Endothelial cell of umbilical vein (primary cell): Measurements from ENCODE around the gene LAMA5. TPM values are rescaled to one million over a fixed set of nuclear protein-coding genes. Genes with fewer than 3 reads are reported as not detected.

Experiments
- BruUV-seq: library from RNA; stranded (reverse); fragments of 400-500 nt; replicated peaks from 2 replicates; lab custom pipeline; 2021; lab: Mats Ljungman, UMichigan
- CTCF ChIA-PET: fragments of 300-600, 350-600 bp; sonication (Branson Sonifier 250); formaldehyde crosslinking; loops from one replicate; lab custom pipeline; 2021; ENCODE audit warnings: antibody characterized with exemption, inconsistent platforms; lab: Charles Lee
- POLR2A ChIA-PET: fragments of 300-600, 350-600 bp; sonication (Branson Sonifier 250); formaldehyde crosslinking; loops from one replicate; lab custom pipeline; 2021; ENCODE audit warnings: antibody characterized with exemption, inconsistent platforms; lab: Charles Lee
- DNase-seq: peaks from one replicate; pipeline ENCODE4 v3.0.0-alpha.2; 2011; ENCODE audit warnings: low read depth, low spot score
- FAIRE-seq: peaks from 2 replicates; lab custom pipeline; 2011; peaks lifted over from hg19 to GRCh38; lab: Jason Lieb, UNC
- H2AFZ ChIP-seq: 2 replicates; pipeline ENCODE4 v1.6.0; 2012; ENCODE audit warnings: low read depth, low read length, control low read depth, inconsistent platforms
- H3K27ac ChIP-seq: 2 replicates; pipeline ENCODE4 v1.5.1; 2011; ENCODE audit warnings: low read depth, mild to moderate bottlenecking, control low read depth, low read length, moderate library complexity; ENCODE audit not compliant: insufficient read depth
- H3K27me3 ChIP-seq, 2 experiments: 2 replicates each; pipeline versions ENCODE4 v1.6.0 to v1.6.1; 2011; ENCODE audit warnings: low read length in 2 of 2, mixed read lengths in 1 of 2; ENCODE audit not compliant: control insufficient read depth in 2 of 2, insufficient read depth in 2 of 2
- H3K36me3 ChIP-seq, 2 experiments: 2 replicates in 1 of 2; 3 replicates in 1 of 2; pipeline ENCODE4 v1.5.1; 2011; ENCODE audit warnings: low read length in 2 of 2, mild to moderate bottlenecking in 1 of 2, moderate library complexity in 1 of 2; ENCODE audit not compliant: control insufficient read depth in 2 of 2, insufficient read depth in 2 of 2; ENCODE audit errors: extremely low read depth in 1 of 2
- H3K4me1 ChIP-seq: 3 replicates; pipeline ENCODE4 v1.5.1; 2011; ENCODE audit warnings: mild to moderate bottlenecking, low read length; ENCODE audit not compliant: control insufficient read depth, insufficient read depth; ENCODE audit errors: extremely low read depth
- H3K4me2 ChIP-seq: 2 replicates; pipeline ENCODE4 v1.6.1; 2011; ENCODE audit warnings: low read length, control low read depth, mixed read lengths; ENCODE audit not compliant: insufficient read depth
- H3K4me3 ChIP-seq, 3 experiments: fragments of 200-600 bp in 1 of 3; sonication (generic), shearing (Covaris generic) in 1 of 3; replicated peaks in 1 of 3; 2 replicates each; pipeline ENCODE4 v1.5.1; 2011 to 2016; ENCODE audit warnings: control low read depth in 3 of 3, low read length in 3 of 3, mild to moderate bottlenecking in 2 of 3, inconsistent platforms in 1 of 3, low read depth in 1 of 3, moderate library complexity in 1 of 3; ENCODE audit not compliant: insufficient read depth in 1 of 3
- H3K79me2 ChIP-seq: 2 replicates; pipeline ENCODE4 v1.6.0; 2012; ENCODE audit warnings: low read length, inconsistent platforms; ENCODE audit not compliant: control insufficient read depth, insufficient read depth
- H3K9ac ChIP-seq: replicated peaks from 2 replicates; pipeline ENCODE3; 2011; ENCODE audit warnings: low read length, control low read depth; ENCODE audit not compliant: insufficient read depth; ENCODE audit errors: extremely low read depth
- H3K9me1 ChIP-seq: replicated peaks from 3 replicates; pipeline ENCODE4 v1.6.0; 2011; ENCODE audit warnings: mild to moderate bottlenecking, low read length; ENCODE audit not compliant: control insufficient read depth, insufficient read depth; ENCODE audit errors: extremely low read depth
- H3K9me3 ChIP-seq: replicated peaks from 2 replicates; pipeline ENCODE4 v1.5.1; 2012; ENCODE audit warnings: low read length, inconsistent platforms; ENCODE audit not compliant: control insufficient read depth, insufficient read depth
- H4K20me1 ChIP-seq: replicated peaks from 2 replicates; pipeline ENCODE3; 2011; ENCODE audit warnings: mild to moderate bottlenecking, low read length; ENCODE audit not compliant: control insufficient read depth, insufficient read depth; ENCODE audit errors: extremely low read depth
- EZH2 ChIP-seq: IDR thresholded peaks from 2 replicates; pipeline ENCODE4 v1.6.1; 2012; ENCODE audit warnings: borderline replicate concordance, low read depth, mild to moderate bottlenecking, moderate library complexity, low read length, inconsistent platforms; ENCODE audit not compliant: severe bottlenecking
- FOS ChIP-seq: IDR thresholded peaks from 2 replicates; pipeline ENCODE4 v1.6.1; 2011; ENCODE audit warnings: mild to moderate bottlenecking, low read length, moderate library complexity, borderline replicate concordance; ENCODE audit not compliant: insufficient read depth
- GATA2 ChIP-seq: IDR thresholded peaks from 2 replicates; pipeline ENCODE4 v1.7.0; 2011; ENCODE audit warnings: low read depth, mild to moderate bottlenecking, moderate library complexity, mixed read lengths, low read length; ENCODE audit not compliant: insufficient read length, insufficient read depth
- JUN ChIP-seq: IDR thresholded peaks from 2 replicates; pipeline ENCODE4 v1.6.1; 2011; ENCODE audit warnings: borderline replicate concordance, low read depth; ENCODE audit not compliant: insufficient read length, insufficient read depth
- MAX ChIP-seq: IDR thresholded peaks from 2 replicates; pipeline ENCODE4 v1.6.1; 2011; ENCODE audit not compliant: insufficient read depth, insufficient read length
- MYC ChIP-seq: IDR thresholded peaks from one replicate; pipeline ENCODE4 v1.6.1; 2011; ENCODE audit warnings: mild to moderate bottlenecking, low read depth, low read length
- POLR2A ChIP-seq: IDR thresholded peaks from 2 replicates; pipeline ENCODE4 v1.6.1; 2012; ENCODE audit warnings: low read depth, mild to moderate bottlenecking, control low read depth, low read length
- POLR2AphosphoS5 ChIP-seq: IDR thresholded peaks from 2 replicates; pipeline ENCODE4 v1.6.1; 2012; ENCODE audit warnings: low read depth, mild to moderate bottlenecking, control low read depth, low read length, moderate library complexity; ENCODE audit not compliant: insufficient read depth
- dilution Hi-C: fragments of 300-500 bp; cut with MboI; formaldehyde crosslinking; loops from one replicate; pipeline ENCODE4 v1.15.0; 2019; ENCODE audit warnings: low sequenced_read_pairs; ENCODE audit not compliant: extremely low pct_ligation_motif_present
- intact Hi-C: fragments of 100-400 bp; cut with micrococcal nuclease; formaldehyde crosslinking; loops from one replicate; pipeline ENCODE4 v1.10.0; 2022
- polyA plus RNA-seq, 4 experiments: library from polyadenylated mRNA; depleted of rRNA in 3 of 4; stranded (reverse) in 3 of 4; unstranded in 1 of 4; fragments of >200 nt; gene quantifications; 2 replicates each; pipeline versions ENCODE4 v1.2.1 to v1.2.3, GENCODE V29; 2011 to 2012; ENCODE audit warnings: missing spikeins in 1 of 4
- total RNA-seq: library from RNA; stranded (reverse); gene quantifications from 2 replicates; pipeline ENCODE4 v1.2.3, GENCODE V29; 2021
- TF ChIP-seq, protein P1 (sequence below), 2 donors: IDR thresholded peaks; 1 replicate in 1 of 2; 2 replicates in 1 of 2; pipeline ENCODE4 v1.5.1; 2011; ENCODE audit warnings: low read length in 2 of 2, mild to moderate bottlenecking in 2 of 2, moderate library complexity in 2 of 2, control low read depth in 1 of 2, inconsistent platforms in 1 of 2, low read depth in 1 of 2; ENCODE audit not compliant: insufficient read depth in 1 of 2; ENCODE audit errors: extremely low read depth in 1 of 2

LAMA5 gene
- total and polyA plus RNA-seq, 2 donors (not counting 3 experiments of a cell fraction or from before 2014, with no cell fraction given) = 24.0 to 145 TPM

GRCh38 chr20:62360854-62361798 lies 6.0 kb downstream of the LAMA5 start:
- intact Hi-C loops (no loop called here), dilution Hi-C loops (no loop called here)
- Histone ChIP-seq H3K4me2 (no peak overlapping the region), H3K9ac (no peak overlapping the region), H3K4me3 (no peak overlapping the region), H3K79me2 (peaks cover 70% of the 10 kb centered on the region), H3K36me3 (no peaks in the 10 kb centered on the region), H3K27me3 (no peaks in the 10 kb centered on the region), H2AFZ (no peak overlapping the region), H3K9me1 (no peaks in the 10 kb centered on the region), H3K27ac (no peak overlapping the region), H3K4me1 (peaks cover 73% of the 10 kb centered on the region), H3K9me3 (no peaks in the 10 kb centered on the region), H4K20me1 (no peaks in the 10 kb centered on the region)
- BruUV-seq = no TSS peak
- ChIA-PET CTCF (interaction anchor here (1.2 kb wide), 1 partner anchor 21 kb away, joined by 5 read pairs; no protein-coding TSS in a partner anchor), POLR2A (no interaction called here)
- FAIRE-seq = no peak
- TF ChIP-seq EZH2 = no peak
- TF ChIP-seq MYC = no peak
- no peak for TF ChIP-seq FOS
- TF ChIP-seq POLR2A = no peak
- no peak for TF ChIP-seq MAX
- TF ChIP-seq JUN = no peak
- TF ChIP-seq, protein P1, sequence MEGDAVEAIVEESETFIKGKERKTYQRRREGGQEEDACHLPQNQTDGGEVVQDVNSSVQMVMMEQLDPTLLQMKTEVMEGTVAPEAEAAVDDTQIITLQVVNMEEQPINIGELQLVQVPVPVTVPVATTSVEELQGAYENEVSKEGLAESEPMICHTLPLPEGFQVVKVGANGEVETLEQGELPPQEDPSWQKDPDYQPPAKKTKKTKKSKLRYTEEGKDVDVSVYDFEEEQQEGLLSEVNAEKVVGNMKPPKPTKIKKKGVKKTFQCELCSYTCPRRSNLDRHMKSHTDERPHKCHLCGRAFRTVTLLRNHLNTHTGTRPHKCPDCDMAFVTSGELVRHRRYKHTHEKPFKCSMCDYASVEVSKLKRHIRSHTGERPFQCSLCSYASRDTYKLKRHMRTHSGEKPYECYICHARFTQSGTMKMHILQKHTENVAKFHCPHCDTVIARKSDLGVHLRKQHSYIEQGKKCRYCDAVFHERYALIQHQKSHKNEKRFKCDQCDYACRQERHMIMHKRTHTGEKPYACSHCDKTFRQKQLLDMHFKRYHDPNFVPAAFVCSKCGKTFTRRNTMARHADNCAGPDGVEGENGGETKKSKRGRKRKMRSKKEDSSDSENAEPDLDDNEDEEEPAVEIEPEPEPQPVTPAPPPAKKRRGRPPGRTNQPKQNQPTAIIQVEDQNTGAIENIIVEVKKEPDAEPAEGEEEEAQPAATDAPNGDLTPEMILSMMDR (IDR thresholded peaks at IDR 0.05; ENCODE audit: extremely low read depth in 1 of 2, insufficient read depth in 1 of 2, low read depth in 1 of 2, low read length in 2 of 2) = no peak
- TF ChIP-seq POLR2AphosphoS5 = no peak
- no peak for TF ChIP-seq GATA2
- no peak for DNase-seq
